HepG2 (cell line): ENCODE data around the gene GRAMD2A. TPM values are rescaled to one million over a fixed set of nuclear protein-coding genes. Genes with fewer than 3 reads are reported as not detected.

Experiments used
- ATAC-seq: fragments of 200-7000 bp; cut with Tn5 transposase; 3 replicates; pipeline ENCODE4 v1.9.1; 2020; ENCODE audit warnings: mild to moderate bottlenecking, moderate library complexity
- BruUV-seq: library from RNA; stranded (reverse); fragments of 400-500 nt; replicated peaks from 2 replicates; lab custom pipeline; 2021; lab: Mats Ljungman, UMichigan
- CTCF ChIA-PET: fragments of 300-600 bp; formaldehyde crosslinking; extraction: SDS; loops from one replicate; lab custom pipeline; 2021; ENCODE audit warnings: low total read pairs, inconsistent platforms, low intra/inter-chr PET ratio; lab: Yijun Ruan, JAX
- POLR2A ChIA-PET: fragments of 350-600 bp; sonication (Branson Sonifier 250); formaldehyde crosslinking; loops from one replicate; lab custom pipeline; 2020; ENCODE audit warnings: antibody characterized with exemption, inconsistent platforms; lab: Yijun Ruan, JAX
- DNase-seq: peaks from one replicate; pipeline ENCODE4 v3.0.0-alpha.2; 2015; ENCODE audit warnings: low spot score
- FAIRE-seq: peaks from 3 replicates; lab custom pipeline; 2011; peaks lifted over from hg19 to GRCh38; lab: Jason Lieb, UNC
- H2AFZ ChIP-seq: one replicate; pipeline ENCODE4 v1.6.1; 2011; ENCODE audit warnings: low read length, inconsistent platforms
- H3K27ac ChIP-seq: fragments of 300-600 bp; 3 replicates; pipeline ENCODE4 v1.8.0; 2011; ENCODE audit warnings: mixed run types, mild to moderate bottlenecking, mixed read lengths, low read length, inconsistent platforms; ENCODE audit not compliant: insufficient read depth; ENCODE audit errors: extremely low read length
- H3K27me3 ChIP-seq, 2 experiments: fragments of 200-600 bp in 1 of 2; 2 replicates in 1 of 2; 3 replicates in 1 of 2; pipeline versions ENCODE4 v1.6.0 to v1.8.0; 2011; ENCODE audit warnings: low read length in 2 of 2, mild to moderate bottlenecking in 2 of 2, moderate library complexity in 2 of 2, inconsistent platforms in 1 of 2; ENCODE audit not compliant: insufficient read depth in 2 of 2, control insufficient read depth in 1 of 2
- H3K36me3 ChIP-seq, 2 experiments: fragments of 200-600 bp in 1 of 2; replicated peaks in 1 of 2; 2 replicates in 1 of 2; 3 replicates in 1 of 2; pipeline versions ENCODE4 v1.5.1 to v1.8.0; 2011; ENCODE audit warnings: low read length in 2 of 2, inconsistent platforms in 1 of 2; ENCODE audit not compliant: insufficient read depth in 2 of 2, control insufficient read depth in 1 of 2
- H3K4me1 ChIP-seq: 2 replicates; pipeline ENCODE4 v1.5.1; 2012; ENCODE audit warnings: low read length, inconsistent platforms; ENCODE audit not compliant: insufficient read depth
- H3K4me2 ChIP-seq: 2 replicates; pipeline ENCODE4 v1.6.0; 2011; ENCODE audit warnings: low read depth, low read length, inconsistent platforms
- H3K4me3 ChIP-seq, 3 experiments: fragments of 200-600 bp in 1 of 3; sonication (generic), shearing (Covaris generic) in 1 of 3; replicated peaks in 1 of 3; 2 replicates each; pipeline ENCODE4 v1.5.1; 2011 to 2016; ENCODE audit warnings: low read length in 3 of 3, inconsistent platforms in 2 of 3, low read depth in 2 of 3, mild to moderate bottlenecking in 2 of 3, control low read depth in 1 of 3, mixed read lengths in 1 of 3; ENCODE audit not compliant: insufficient read depth in 1 of 3
- H3K79me2 ChIP-seq: one replicate; pipeline ENCODE4 v1.6.1; 2011; ENCODE audit warnings: low read length, inconsistent platforms; ENCODE audit not compliant: insufficient read depth
- H3K9ac ChIP-seq: 2 replicates; pipeline ENCODE4 v1.6.0; 2011; ENCODE audit warnings: mild to moderate bottlenecking, low read depth, low read length, inconsistent platforms; ENCODE audit not compliant: insufficient read depth
- H3K9me3 ChIP-seq: 2 replicates; pipeline ENCODE4 v1.5.1; 2012; ENCODE audit warnings: mild to moderate bottlenecking, low read length
- H4K20me1 ChIP-seq: 2 replicates; pipeline ENCODE4 v1.6.0; 2011; ENCODE audit warnings: inconsistent platforms, mild to moderate bottlenecking, low read length, moderate library complexity; ENCODE audit not compliant: insufficient read depth
- FOXO1 ChIP-seq: sonication (generic); formaldehyde crosslinking; IDR thresholded peaks from 2 replicates; pipeline ENCODE4 v1.4.0; 2020; ENCODE audit warnings: missing genetic modification reagents
- FOXP1 ChIP-seq, 2 experiments: fragments of 450-650 bp in 1 of 2; IDR thresholded peaks; 2 replicates each; pipeline ENCODE4 v1.6.1; 2017 to 2018; ENCODE audit warnings: antibody characterized with exemption in 1 of 2
- HDAC1 ChIP-seq: sonication (generic); formaldehyde crosslinking; IDR thresholded peaks from 2 replicates; pipeline ENCODE4 v1.5.1; 2020; ENCODE audit warnings: mild to moderate bottlenecking, missing genetic modification reagents
- HIC2 ChIP-seq: sonication (generic); formaldehyde crosslinking; IDR thresholded peaks from 2 replicates; pipeline ENCODE4 v1.9.0; 2022; ENCODE audit warnings: low read depth, missing genetic modification reagents
- NR2F6 ChIP-seq, 2 experiments: IDR thresholded peaks; 2 replicates each; pipeline ENCODE4 v1.6.1; 2016; ENCODE audit warnings: antibody characterized with exemption in 1 of 2, mild to moderate bottlenecking in 1 of 2
- RARA ChIP-seq: IDR thresholded peaks from 2 replicates; pipeline ENCODE4 v1.6.1; 2016; ENCODE audit warnings: missing genetic modification reagents, missing compliant biosample characterization
- RNF219 ChIP-seq: sonication (generic); formaldehyde crosslinking; IDR thresholded peaks from 2 replicates; pipeline ENCODE4 v1.5.0; 2020; ENCODE audit warnings: mild to moderate bottlenecking, missing genetic modification reagents
- SOX5 ChIP-seq: IDR thresholded peaks from 2 replicates; pipeline ENCODE4 v1.6.1; 2016; ENCODE audit warnings: borderline replicate concordance
- ZNF644 ChIP-seq: IDR thresholded peaks from 2 replicates; pipeline ENCODE4 v1.6.1; 2016; ENCODE audit warnings: low read depth
- ZNF770 ChIP-seq: sonication (generic); formaldehyde crosslinking; IDR thresholded peaks from 2 replicates; pipeline ENCODE4 v1.5.0; 2020; ENCODE audit warnings: mild to moderate bottlenecking, missing genetic modification reagents
- WGBS: methylation state at CpG from one replicate; pipeline ENCODE4 v1.1.6; 2017; ENCODE audit warnings: low lambda C conversion rate; 5-methylcytosine and 5-hydroxymethylcytosine counted together
- in situ Hi-C: cut with HindIII; loops from 2 replicates; pipeline ENCODE4 v1.10.0; 2017; ENCODE audit warnings: low pct_unique_long_range_greater_than_20kb; ENCODE audit not compliant: extremely low pct_ligation_motif_present
- intact Hi-C: fragments of 100-400 bp; cut with micrococcal nuclease; formaldehyde crosslinking; loops from one replicate; pipeline ENCODE4 v1.10.0; 2022; ENCODE audit not compliant: unreplicated experiment
- polyA plus RNA-seq, 8 experiments: library from polyadenylated mRNA; depleted of rRNA in 3 of 8; stranded (reverse) in 7 of 8; unstranded in 1 of 8; fragments of >200 nt; fragmentation: Illumina TruSeq in 4 of 8; extraction: Trizol in 4 of 8; gene quantifications; 2 replicates each; pipeline versions ENCODE4 v1.2.1 to v1.2.3, GENCODE V29; 2011 to 2016; ENCODE audit warnings: low read depth in 4 of 8, missing spikeins in 1 of 8, mixed read lengths in 1 of 8; ENCODE audit not compliant: insufficient read depth in 1 of 8
- total RNA-seq, 5 experiments: library from RNA; depleted of rRNA; stranded (reverse); fragments of >200 nt; fragmentation: Illumina TruSeq; extraction: Trizol; gene quantifications; 2 replicates each; pipeline ENCODE4 v1.2.3, GENCODE V29; 2016; ENCODE audit warnings: low read depth in 1 of 5
- TF ChIP-seq, protein P1 (sequence below): sonication (generic); formaldehyde crosslinking; IDR thresholded peaks from 2 replicates; pipeline ENCODE4 v1.4.0; 2020; ENCODE audit warnings: missing genetic modification reagents

The GRAMD2A gene
- total and polyA plus RNA-seq, 2 of the 13 experiments (the other 11 are each of a cell fraction or from before 2014, with no cell fraction given), result 0.04 TPM; not detected in 1

GRCh38 chr15:72182244-72182643 is 15.3 kb downstream of the GRAMD2A start (continued):
- TF ChIP-seq RNF219 (CRISPR knock-in tag), result no peak
- TF ChIP-seq HIC2 (CRISPR knock-in tag), result no peak

DNA sequence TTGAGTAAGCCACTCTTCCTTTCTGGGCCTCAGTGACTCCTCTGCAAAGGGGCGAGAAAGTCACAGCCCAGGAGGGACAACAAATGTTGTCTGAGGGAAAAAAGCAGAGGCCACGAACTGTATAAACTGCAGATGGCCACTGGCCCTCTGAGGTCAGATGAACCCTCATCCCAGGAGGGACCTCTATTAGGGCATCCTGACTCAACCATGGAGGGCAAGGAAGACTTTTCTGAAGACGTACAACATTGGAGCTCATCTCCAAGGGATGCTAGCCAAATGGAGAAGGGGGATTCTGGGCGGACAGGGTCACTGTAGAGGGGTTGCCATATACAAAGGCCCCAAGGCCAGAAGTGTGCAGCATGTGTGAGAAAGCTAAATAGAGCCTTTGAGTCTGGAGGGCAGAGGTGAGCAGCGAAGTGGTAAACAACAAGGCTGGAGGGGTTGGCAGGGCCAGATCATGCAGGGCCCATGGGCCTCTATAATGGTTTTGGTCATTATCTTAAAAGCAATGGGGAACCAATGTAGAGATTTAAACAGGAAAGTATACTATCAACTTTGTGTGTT is 16.7 kb downstream of the GRAMD2A start:
- peak overlapping the region; percentile 21 for H2AFZ ChIP-seq
- no TSS peak for BruUV-seq
- FAIRE-seq (no peak), DNase-seq (no peak), ATAC-seq (peak; percentile 3; the same call in 1 of the 3 replicates)
- ChIA-PET CTCF (no interaction called here), POLR2A (no interaction called here)
- intact Hi-C loops, result no loop called here
- H3K9me3 ChIP-seq, result no peaks in the 10 kb centered on the region
- H3K27me3 ChIP-seq, result peaks cover 3 to 31% of the 10 kb centered on the region in 2 experiments; a peak in 4 of 5 replicates
- H3K4me2 ChIP-seq, result peak overlapping the region; percentile 73
- in situ Hi-C loops, result no loop called here
- peak overlapping the region in 1 of 3 experiments; percentile 54; a peak in 2 of 6 replicates for H3K4me3 ChIP-seq
- no peaks in the 10 kb centered on the region for H3K36me3 ChIP-seq
- no peaks in the 10 kb centered on the region for H3K79me2 ChIP-seq
- peaks cover 62% of the 10 kb centered on the region for H3K4me1 ChIP-seq
- H3K9ac ChIP-seq, result peak overlapping the region; percentile 44; the same call in 1 of the 2 replicates
- 45% methylated on average over 4 of the region's 5 CpGs for WGBS
- no peaks in the 10 kb centered on the region for H4K20me1 ChIP-seq
- peak overlapping the region; percentile 27 for H3K27ac ChIP-seq
- TF ChIP-seq ZNF644 (0 out of 2 replicates have a peak, but pooled peaks have one; percentile 42), FOXO1 (peak; percentile 62; the same call in 1 of the 2 replicates), SOX5 (CRISPR knock-in tag) (0 out of 2 replicates have a peak, but pooled peaks have one; percentile 32), NR2F6 (IDR thresholded peaks at IDR 0.05) (peak; percentile 54; the same call in 1 of the 2 replicates), NR2F6 (CRISPR knock-in tag; IDR thresholded peaks at IDR 0.05) (0 out of 2 replicates have a peak, but pooled peaks have one; percentile 44), ZNF770 (CRISPR knock-in tag) (0 out of 2 replicates have a peak, but pooled peaks have one; percentile 17), HDAC1 (CRISPR knock-in tag) (0 out of 2 replicates have a peak, but pooled peaks have one; percentile 9), FOXP1 (IDR thresholded peaks at IDR 0.05) (no peak), FOXP1 (CRISPR knock-in tag; IDR thresholded peaks at IDR 0.05) (0 out of 2 replicates have a peak, but pooled peaks have one; percentile 34), RARA (peak; percentile 40; the same call in 1 of the 2 replicates)
- TF ChIP-seq, protein P1, sequence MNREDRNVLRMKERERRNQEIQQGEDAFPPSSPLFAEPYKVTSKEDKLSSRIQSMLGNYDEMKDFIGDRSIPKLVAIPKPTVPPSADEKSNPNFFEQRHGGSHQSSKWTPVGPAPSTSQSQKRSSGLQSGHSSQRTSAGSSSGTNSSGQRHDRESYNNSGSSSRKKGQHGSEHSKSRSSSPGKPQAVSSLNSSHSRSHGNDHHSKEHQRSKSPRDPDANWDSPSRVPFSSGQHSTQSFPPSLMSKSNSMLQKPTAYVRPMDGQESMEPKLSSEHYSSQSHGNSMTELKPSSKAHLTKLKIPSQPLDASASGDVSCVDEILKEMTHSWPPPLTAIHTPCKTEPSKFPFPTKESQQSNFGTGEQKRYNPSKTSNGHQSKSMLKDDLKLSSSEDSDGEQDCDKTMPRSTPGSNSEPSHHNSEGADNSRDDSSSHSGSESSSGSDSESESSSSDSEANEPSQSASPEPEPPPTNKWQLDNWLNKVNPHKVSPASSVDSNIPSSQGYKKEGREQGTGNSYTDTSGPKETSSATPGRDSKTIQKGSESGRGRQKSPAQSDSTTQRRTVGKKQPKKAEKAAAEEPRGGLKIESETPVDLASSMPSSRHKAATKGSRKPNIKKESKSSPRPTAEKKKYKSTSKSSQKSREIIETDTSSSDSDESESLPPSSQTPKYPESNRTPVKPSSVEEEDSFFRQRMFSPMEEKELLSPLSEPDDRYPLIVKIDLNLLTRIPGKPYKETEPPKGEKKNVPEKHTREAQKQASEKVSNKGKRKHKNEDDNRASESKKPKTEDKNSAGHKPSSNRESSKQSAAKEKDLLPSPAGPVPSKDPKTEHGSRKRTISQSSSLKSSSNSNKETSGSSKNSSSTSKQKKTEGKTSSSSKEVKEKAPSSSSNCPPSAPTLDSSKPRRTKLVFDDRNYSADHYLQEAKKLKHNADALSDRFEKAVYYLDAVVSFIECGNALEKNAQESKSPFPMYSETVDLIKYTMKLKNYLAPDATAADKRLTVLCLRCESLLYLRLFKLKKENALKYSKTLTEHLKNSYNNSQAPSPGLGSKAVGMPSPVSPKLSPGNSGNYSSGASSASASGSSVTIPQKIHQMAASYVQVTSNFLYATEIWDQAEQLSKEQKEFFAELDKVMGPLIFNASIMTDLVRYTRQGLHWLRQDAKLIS (CRISPR knock-in tag), result no peak
